Heart left ventricle (tissue), 13 donors: ENCODE measurements around the gene LNX1.

Experiments used
- CTCF ChIP-seq, 12 donors: fragments of 200-600 bp; sonication (generic) in 4 of 12; IDR thresholded peaks; one replicate each; pipeline versions ENCODE4 v1.5.0 to v1.8.0; 2018 to 2022; ENCODE audit warnings: antibody characterized with exemption in 12 of 12, mild to moderate bottlenecking in 5 of 12
- POLR2A ChIP-seq, 2 donors: fragments of 450-650 bp; IDR thresholded peaks; one replicate each; pipeline ENCODE4 v1.6.1; 2017; ENCODE audit warnings: antibody characterized with exemption in 2 of 2, mild to moderate bottlenecking in 2 of 2, moderate library complexity in 2 of 2
- donor health status: ischemic (EF 13 %, LVEDD 7.1; RV severe dilation, severe dysfunction).
- donor health status: DM: no; HTN: yes; CAD: no.
- donor health status: DM: no; HTN: no; CAD: no.
- donor health status: ischemic (EF 25% LVEDD 6.9; RV normal size, moderate dysfunction).
- donor health status: ischemic (EF 25% LVEDD 5.7; RV mildly dilated, moderate dysfunction).
- donor health status: ischemic (EF 35%, LVEDD 5.7; RV mildly dilated, moderate dysfunction).
- donor health status: nonischemic (EF 11% LVEDD 7.7; RV severe dilation, severe dysfunction).
- donor health status: DM: yes; HTN: yes; CAD: no.
- donor health status: PGD.
- donor health status: ischemic (EF 29% LVEDD 5.4; RV normal size, mild dysfunction).
- donor health status: nonischemic (EF 23%, LVEDD 6.1; RV moderate dilation, normal function).

- TF ChIP-seq CTCF (IDR thresholded peaks at IDR 0.05): no peak
- TF ChIP-seq POLR2A (IDR thresholded peaks at IDR 0.05): no peak
Observed at GRCh38 chr4:53507671-53508286, 83.5 kb downstream of the LNX1 start.
